ENCODE results near the gene FAM167B.

The FAM167B gene

DNA sequence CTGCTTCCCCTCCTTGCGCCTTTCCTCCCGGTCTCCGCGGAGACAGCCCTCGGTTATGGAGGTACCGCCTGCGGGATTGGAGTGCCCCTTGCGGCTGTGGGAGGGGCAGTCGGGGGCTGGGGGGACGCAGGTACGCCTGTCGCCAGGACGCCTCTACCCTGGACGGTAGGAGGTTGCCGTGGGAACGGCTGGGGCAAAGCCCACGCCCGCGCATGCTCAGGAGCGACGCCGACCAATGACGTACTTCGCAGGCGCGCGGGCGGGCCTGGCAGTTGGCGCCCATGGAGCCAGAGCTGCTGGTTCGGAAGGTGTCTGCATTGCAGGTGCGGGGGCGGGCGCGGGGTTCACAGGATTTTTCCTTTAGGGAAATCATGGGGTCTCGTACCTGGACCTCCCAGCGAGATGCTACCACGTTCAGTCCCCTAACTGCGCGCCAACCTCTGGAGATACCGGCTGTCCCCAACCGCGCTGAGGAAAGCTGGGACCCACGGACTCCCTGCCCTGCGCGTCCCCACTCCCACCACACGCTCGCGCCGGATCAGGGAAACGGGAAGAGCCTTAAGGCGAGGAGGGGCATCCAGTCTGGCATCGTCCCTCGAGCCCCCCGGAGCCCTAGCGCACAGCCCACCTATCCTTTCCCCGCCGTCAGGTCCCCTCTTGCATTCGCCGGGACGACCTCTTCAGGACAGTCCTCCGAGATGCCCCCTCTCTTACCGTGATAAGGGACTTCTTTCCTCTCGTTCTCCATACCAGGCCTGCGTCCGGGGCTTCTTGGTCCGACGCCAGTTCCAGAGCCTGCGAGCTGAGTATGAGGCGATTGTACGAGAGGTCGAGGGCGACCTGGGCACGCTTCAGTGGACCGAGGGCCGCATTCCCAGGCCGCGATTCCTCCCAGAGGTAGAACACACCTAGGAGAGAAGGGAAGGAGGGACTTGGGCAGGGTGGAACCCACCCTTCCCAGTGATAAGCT is 41.3 kb upstream of the FAM167B start, which contains the start of gene IQCC:
TSS of gene IQCC (plus strand) at position 271 of the 970 bp plus-strand sequence. CDS start at position 282, 11 bp downstream.
- H4K20me1 ChIP-seq (ENCODE audit: insufficient read depth, low read length) = no peaks in the 10 kb centered on the region
- H3K9me3 ChIP-seq (ENCODE audit: insufficient read depth, low read length) = no peaks in the 10 kb centered on the region
- no peak within 1 kb of the TSS for H2AFZ ChIP-seq (ENCODE audit: low read depth, low read length)
- H3K4me2 ChIP-seq (ENCODE audit: low read length) = peak within 1 kb of the TSS; percentile 66
- no peak within 1 kb of the TSS for H3K27ac ChIP-seq (ENCODE audit: low read length)
- H3K4me3 ChIP-seq (ENCODE audit: low read length) = peak within 1 kb of the TSS; percentile 76
- peaks cover 40% of the 10 kb centered on the region for H3K4me1 ChIP-seq (ENCODE audit: low read length)
- no peaks in the 10 kb centered on the region for H3K27me3 ChIP-seq (ENCODE audit: low read depth, low read length)
- TF ChIP-seq, protein P1, sequence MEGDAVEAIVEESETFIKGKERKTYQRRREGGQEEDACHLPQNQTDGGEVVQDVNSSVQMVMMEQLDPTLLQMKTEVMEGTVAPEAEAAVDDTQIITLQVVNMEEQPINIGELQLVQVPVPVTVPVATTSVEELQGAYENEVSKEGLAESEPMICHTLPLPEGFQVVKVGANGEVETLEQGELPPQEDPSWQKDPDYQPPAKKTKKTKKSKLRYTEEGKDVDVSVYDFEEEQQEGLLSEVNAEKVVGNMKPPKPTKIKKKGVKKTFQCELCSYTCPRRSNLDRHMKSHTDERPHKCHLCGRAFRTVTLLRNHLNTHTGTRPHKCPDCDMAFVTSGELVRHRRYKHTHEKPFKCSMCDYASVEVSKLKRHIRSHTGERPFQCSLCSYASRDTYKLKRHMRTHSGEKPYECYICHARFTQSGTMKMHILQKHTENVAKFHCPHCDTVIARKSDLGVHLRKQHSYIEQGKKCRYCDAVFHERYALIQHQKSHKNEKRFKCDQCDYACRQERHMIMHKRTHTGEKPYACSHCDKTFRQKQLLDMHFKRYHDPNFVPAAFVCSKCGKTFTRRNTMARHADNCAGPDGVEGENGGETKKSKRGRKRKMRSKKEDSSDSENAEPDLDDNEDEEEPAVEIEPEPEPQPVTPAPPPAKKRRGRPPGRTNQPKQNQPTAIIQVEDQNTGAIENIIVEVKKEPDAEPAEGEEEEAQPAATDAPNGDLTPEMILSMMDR (IDR thresholded peaks at IDR 0.05; ENCODE audit: low read depth, low read length) = no peak
- TF ChIP-seq EZH2phosphoT487 (IDR thresholded peaks at IDR 0.05; ENCODE audit: low read depth) = no peak
- peak within 1 kb of the TSS; percentile 55; the same call in 1 of the 2 replicates for H3K9ac ChIP-seq (ENCODE audit: low read length)
- peaks cover 26% of the 10 kb centered on the region for H3K36me3 ChIP-seq (replicated peaks; ENCODE audit: low read depth, low read length)
- H3K79me2 ChIP-seq (ENCODE audit: low read length) = peaks cover 23% of the 10 kb centered on the region

DNA sequence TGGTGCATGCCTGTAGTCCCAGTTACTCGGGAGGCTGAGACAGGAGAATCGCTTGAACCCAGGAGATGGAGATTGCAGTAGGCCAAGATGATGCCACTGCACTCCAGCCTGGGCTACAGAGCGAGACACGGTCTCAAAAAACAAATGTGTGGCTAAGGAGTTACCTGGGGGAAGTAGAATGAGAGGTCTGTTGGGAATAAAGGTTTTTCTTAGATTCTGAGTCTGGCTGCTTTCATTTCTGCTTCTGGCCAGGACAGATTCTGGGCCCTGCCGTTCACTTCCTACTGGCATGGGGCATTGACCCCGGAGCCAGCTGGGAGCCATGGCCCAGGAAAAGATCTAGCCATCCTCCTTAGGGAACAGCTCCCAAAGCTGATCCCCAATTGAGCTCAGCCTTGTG is 38.6 kb upstream of the FAM167B start:
- H3K36me3 ChIP-seq (replicated peaks; ENCODE audit: low read depth, low read length) = peaks cover 23% of the 10 kb centered on the region
- no peak overlapping the region for H3K9ac ChIP-seq (ENCODE audit: low read length)
- no peak overlapping the region for H3K4me2 ChIP-seq (ENCODE audit: low read length)
- H3K4me1 ChIP-seq (ENCODE audit: low read length) = peaks cover 30% of the 10 kb centered on the region
- H4K20me1 ChIP-seq (ENCODE audit: insufficient read depth, low read length) = no peaks in the 10 kb centered on the region
- H3K27ac ChIP-seq (ENCODE audit: low read length) = no peak overlapping the region
- H2AFZ ChIP-seq (ENCODE audit: low read depth, low read length) = no peak overlapping the region
- H3K9me3 ChIP-seq (ENCODE audit: insufficient read depth, low read length) = no peaks in the 10 kb centered on the region
- peaks cover 3% of the 10 kb centered on the region; the same call in 1 of the 2 replicates for H3K79me2 ChIP-seq (ENCODE audit: low read length)
- TF ChIP-seq, protein P1 (IDR thresholded peaks at IDR 0.05; ENCODE audit: low read depth, low read length) = no peak
- no peak for TF ChIP-seq EZH2phosphoT487 (IDR thresholded peaks at IDR 0.05; ENCODE audit: low read depth)
- no peaks in the 10 kb centered on the region for H3K27me3 ChIP-seq (ENCODE audit: low read depth, low read length)
- H3K4me3 ChIP-seq (ENCODE audit: low read length) = no peak overlapping the region

DNA sequence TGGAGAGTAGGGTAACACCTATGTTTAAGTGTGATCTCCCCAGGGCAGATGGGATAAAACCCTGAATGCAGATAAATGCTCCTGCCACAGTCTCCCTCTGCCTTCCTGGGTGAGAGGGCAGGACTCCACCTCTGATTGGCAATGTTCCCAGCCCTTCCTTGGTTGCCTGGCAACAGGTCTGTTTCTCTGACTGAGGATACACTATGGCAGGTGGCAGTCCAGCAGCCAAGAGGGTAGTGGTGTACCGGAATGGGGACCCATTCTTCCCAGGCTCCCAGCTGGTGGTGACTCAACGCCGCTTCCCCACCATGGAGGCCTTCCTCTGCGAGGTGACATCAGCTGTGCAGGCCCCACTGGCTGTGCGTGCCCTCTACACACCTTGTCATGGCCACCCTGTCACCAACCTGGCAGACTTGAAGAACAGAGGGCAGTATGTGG is 38.1 kb upstream of the FAM167B start, which contains the start of gene DCDC2B:
TSS of gene DCDC2B (plus strand) at position 199 of the 438 bp plus-strand sequence. CDS start at position 204, 5 bp downstream.
- H3K4me2 ChIP-seq (ENCODE audit: low read length) = no peak within 1 kb of the TSS
- no peak for TF ChIP-seq EZH2phosphoT487 (IDR thresholded peaks at IDR 0.05; ENCODE audit: low read depth)
- H4K20me1 ChIP-seq (ENCODE audit: insufficient read depth, low read length) = no peaks in the 10 kb centered on the region
- no peaks in the 10 kb centered on the region for H3K27me3 ChIP-seq (ENCODE audit: low read depth, low read length)
- H3K27ac ChIP-seq (ENCODE audit: low read length) = no peak within 1 kb of the TSS
- H3K9ac ChIP-seq (ENCODE audit: low read length) = no peak within 1 kb of the TSS
- no peaks in the 10 kb centered on the region for H3K79me2 ChIP-seq (ENCODE audit: low read length)
- no peak within 1 kb of the TSS for H3K4me3 ChIP-seq (ENCODE audit: low read length)
- no peaks in the 10 kb centered on the region for H3K9me3 ChIP-seq (ENCODE audit: insufficient read depth, low read length)
- H3K36me3 ChIP-seq (replicated peaks; ENCODE audit: low read depth, low read length) = peaks cover 19% of the 10 kb centered on the region
- H2AFZ ChIP-seq (ENCODE audit: low read depth, low read length) = no peak within 1 kb of the TSS
- H3K4me1 ChIP-seq (ENCODE audit: low read length) = peaks cover 30% of the 10 kb centered on the region

DNA sequence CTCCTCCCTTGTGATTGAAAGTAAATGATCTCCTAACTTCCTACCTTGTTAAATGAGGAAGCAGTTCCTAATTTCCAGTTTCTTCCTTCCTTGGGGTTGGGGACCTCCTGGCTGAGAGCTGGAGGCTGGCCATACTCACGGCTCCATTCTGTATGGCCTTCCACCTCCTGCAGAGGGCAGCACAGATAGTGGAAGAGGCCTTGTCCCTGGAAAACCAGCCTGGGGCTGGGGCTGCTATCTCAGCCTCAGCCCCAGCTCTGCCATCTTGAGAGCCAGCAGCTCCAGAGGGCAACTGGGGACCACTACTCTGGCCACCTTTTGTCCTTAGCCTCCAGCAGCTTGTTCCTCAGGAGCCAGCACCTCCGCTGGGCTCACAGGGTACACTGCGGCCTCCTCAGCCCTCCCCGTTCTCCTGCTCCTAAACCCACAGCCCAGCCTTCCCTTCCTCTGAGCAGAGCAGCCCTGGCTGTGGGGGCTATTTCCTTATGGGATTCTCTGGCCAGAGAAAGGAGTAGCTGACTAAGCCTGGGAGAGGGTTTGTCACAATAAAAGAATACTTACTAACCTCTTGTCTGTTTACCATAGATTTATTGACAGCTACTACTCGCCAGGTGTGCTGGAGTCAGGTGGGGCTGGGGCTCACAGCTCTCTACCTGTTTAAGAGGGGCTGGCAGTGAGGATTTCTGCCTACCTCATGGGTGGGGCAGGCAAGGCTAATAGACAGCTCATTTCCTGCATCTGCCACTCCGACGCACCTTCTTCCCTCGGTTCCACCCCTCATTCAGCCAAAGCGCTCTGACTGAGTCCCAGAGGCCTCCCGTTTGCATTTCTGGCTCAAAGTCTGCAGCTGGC is 31.2 kb upstream of the FAM167B start:
- Histone ChIP-seq H3K36me3 (replicated peaks; ENCODE audit: low read depth, low read length) (no peaks in the 10 kb centered on the region), H3K4me1 (ENCODE audit: low read length) (peaks cover 5% of the 10 kb centered on the region; the same call in 1 of the 2 replicates), H4K20me1 (ENCODE audit: insufficient read depth, low read length) (no peaks in the 10 kb centered on the region), H3K27ac (ENCODE audit: low read length) (no peak overlapping the region), H2AFZ (ENCODE audit: low read depth, low read length) (no peak overlapping the region), H3K4me3 (ENCODE audit: low read length) (no peak overlapping the region), H3K27me3 (ENCODE audit: low read depth, low read length) (no peaks in the 10 kb centered on the region), H3K79me2 (ENCODE audit: low read length) (no peaks in the 10 kb centered on the region), H3K4me2 (ENCODE audit: low read length) (no peak overlapping the region), H3K9ac (ENCODE audit: low read length) (no peak overlapping the region), H3K9me3 (ENCODE audit: insufficient read depth, low read length) (no peaks in the 10 kb centered on the region)
- TF ChIP-seq, protein P1 (IDR thresholded peaks at IDR 0.05; ENCODE audit: low read depth, low read length) = peak; percentile 72
- TF ChIP-seq EZH2phosphoT487 (IDR thresholded peaks at IDR 0.05; ENCODE audit: low read depth) = no peak

Data from OCI-LY3 (cell line).